ENCODE measurements around the gene UTY.

GRCh38 chrY:13339939-13340338 lies 139.9 kb downstream of the UTY start:
- TF ChIP-seq POLR2A (IDR thresholded peaks at IDR 0.05; ENCODE audit: low read length) (no peak), GATA1 (IDR thresholded peaks at IDR 0.05; ENCODE audit: low read depth, low read length) (no peak)

Measured in erythroblast (primary cell).